GM20431 (cell line): ENCODE measurements around the gene FLT3LG.
"Not testable (repeated sequence)": the region's sequence is repeated elsewhere in the genome, so short reads cannot be mapped to it uniquely, and the experiment has no call there.

Source experiments
- in situ Hi-C: fragments of 300-500 bp; cut with MseI, MboI; formaldehyde crosslinking; loops from one replicate; pipeline ENCODE4 v1.15.0; 2020; ENCODE audit warnings: low sequenced_read_pairs; ENCODE audit not compliant: unreplicated experiment

The FLT3LG gene

GRCh38 chr19:49459388-49459787, 14.6 kb upstream of the FLT3LG start:
- in situ Hi-C loops: no loop called here

- in situ Hi-C loops: not testable (repeated sequence)
Observed at GRCh38 chr19:49461130-49461529, 12.9 kb upstream of the FLT3LG start.

GRCh38 chr19:49461656-49462055, 12.4 kb upstream of the FLT3LG start:
- in situ Hi-C loops: no loop called here

- in situ Hi-C loops: no loop called here
Observed at GRCh38 chr19:49462492-49462891, 11.5 kb upstream of the FLT3LG start.

DNA sequence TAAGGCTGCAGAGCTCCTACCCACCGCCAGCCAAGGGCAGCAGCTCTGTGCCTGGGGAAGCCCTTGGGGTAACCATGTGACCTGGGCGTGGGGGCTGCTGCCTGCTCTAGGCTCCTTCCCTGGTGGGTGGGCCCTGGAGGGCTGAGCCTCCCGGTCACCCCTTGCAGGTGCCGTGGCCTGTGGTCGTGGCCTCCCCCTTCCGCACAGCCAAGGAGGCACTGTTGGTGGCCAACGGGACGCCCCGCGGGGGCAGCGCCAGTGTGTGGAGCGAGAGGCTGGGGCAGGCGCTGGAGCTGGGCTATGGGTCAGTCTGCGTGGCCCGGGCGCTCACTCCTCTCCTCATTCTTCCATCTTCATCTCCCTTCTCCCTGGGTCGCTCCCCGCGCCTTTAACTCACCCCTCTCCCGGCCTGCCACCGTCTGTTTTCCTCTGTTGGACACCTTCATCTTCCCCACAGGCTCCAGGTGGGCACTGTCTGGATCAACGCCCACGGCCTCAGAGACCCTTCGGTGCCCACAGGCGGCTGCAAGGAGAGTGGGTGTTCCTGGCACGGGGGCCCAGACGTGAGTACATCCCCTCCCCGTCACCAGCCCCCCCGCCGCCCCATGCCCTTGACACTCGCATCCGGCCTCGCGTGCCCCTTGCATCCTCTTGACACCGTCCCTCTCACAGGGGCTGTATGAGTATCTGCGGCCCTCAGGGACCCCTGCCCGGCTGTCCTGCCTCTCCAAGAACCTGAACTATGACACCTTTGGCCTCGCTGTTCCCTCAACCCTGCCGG, 9.9 kb upstream of the FLT3LG start:
- in situ Hi-C loops: no loop called here

GRCh38 chr19:49465371-49465770, 8.6 kb upstream of the FLT3LG start:
- in situ Hi-C loops: no loop called here

DNA sequence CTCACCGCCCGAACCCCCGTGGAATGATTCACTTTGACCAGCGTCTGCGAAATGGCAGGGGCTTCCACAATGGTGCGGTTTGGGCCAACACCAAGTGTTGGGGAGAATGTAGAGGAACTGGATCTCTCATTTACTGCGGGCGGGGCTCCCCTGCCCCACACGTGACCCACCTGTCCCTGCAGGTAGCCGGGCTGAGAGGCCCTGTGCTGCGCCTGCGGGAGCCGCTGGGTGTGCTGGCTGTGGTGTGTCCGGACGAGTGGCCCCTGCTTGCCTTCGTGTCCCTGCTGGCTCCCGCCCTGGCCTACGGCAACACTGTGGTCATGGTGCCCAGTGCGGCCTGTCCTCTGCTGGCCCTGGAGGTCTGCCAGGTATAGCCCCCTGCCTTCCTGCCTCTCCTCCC, 5.8 kb upstream of the FLT3LG start:
- in situ Hi-C loops: no loop called here

GRCh38 chr19:49468746-49469447, 5.1 kb upstream of the FLT3LG start:
- in situ Hi-C loops: no loop called here

DNA sequence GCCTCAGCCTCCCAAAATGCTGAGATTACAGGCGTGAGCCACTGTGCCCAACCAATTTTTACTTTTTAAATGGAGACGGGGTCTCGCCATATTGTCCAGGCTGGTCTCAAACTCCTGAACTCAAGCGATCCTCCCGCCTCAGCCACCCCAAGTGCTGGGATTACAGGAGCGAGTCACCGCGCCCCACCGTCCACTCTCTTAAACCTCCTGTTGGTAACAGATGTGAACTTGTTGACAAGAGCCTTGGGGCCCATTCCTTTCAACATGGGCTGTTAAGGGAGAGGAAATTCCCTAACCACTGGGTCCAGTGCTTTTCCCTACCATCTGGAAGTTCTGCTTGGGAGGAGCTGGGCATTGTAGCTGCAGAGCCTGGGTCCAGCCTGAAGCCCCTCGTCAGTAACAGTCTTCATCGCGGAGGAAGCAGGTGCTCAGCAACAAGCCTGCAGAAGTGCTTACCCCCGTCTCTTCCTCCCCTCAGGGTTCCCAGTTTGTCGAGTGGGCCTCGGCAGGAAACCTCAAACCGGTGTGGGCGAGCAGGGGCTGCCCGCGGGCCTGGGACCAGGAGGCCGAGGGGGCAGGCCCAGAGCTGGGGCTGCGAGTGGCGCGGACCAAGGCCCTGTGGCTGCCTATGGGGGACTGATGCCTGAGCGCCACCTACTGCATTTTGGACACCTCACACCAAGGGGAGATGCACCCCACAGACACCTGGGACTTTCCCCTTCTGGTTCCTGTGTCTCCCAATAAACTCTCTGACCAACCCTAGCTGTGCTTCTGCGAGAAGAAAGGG, 4.0 kb upstream of the FLT3LG start:
- in situ Hi-C loops: no loop called here

DNA sequence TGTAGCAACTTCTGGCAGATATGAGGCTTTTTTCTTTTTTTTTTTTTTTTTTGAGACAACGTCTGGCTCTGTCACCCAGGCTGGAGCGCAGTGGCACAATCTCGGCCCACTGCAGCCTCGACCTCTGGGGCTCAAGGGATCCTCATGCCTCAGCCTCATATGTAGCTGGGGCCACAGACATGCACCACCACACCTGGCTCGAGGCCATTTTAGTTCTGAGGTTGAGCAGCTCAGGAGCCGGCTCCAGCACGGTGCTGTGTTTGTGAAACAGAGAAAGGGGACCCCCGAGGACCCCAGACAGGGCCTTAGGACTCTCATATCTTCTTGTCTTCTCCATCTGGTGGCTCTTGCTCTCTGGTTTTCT, 3.4 kb upstream of the FLT3LG start:
- in situ Hi-C loops: no loop called here

GRCh38 chr19:49472936-49473335, 1.1 kb upstream of the FLT3LG start:
- in situ Hi-C loops: no loop called here

DNA sequence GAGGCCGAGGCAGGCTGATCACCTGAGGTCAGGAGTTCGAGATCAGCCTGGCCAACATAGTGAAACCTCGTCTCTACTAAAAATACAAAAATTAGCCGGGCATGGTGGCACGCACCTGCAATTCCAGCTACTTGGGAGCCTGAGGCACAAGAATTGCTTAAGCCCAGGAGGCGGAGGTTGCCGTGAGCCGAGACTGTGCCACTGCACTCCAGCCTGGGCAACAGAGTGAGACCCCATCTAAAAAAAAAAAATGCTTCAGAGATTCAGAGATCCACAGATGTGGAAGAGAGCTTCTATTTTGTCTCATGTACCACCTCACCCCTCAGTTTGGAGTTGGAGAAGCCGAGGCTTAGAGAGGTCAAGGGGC, 531 bp upstream of the FLT3LG start:
- in situ Hi-C loops: not testable (repeated sequence)

DNA sequence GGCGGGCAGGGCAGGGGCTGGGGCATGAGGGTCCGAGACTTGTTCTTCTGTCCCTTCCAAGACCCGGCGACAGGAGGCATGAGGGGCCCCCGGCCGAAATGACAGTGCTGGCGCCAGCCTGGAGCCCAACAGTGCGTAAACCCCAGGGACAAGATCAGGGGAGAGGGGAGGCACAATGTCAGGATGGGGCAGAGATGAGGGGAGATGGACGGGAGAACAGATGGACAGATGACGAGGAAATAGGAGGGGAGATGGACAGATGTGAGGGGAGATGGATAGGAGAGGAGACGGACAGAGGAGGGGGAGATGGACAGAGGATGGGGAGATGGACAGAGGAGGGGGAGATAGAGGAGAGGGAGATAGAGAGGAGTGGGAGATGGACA, 518 bp downstream of the FLT3LG start:
- in situ Hi-C loops: no loop called here

DNA sequence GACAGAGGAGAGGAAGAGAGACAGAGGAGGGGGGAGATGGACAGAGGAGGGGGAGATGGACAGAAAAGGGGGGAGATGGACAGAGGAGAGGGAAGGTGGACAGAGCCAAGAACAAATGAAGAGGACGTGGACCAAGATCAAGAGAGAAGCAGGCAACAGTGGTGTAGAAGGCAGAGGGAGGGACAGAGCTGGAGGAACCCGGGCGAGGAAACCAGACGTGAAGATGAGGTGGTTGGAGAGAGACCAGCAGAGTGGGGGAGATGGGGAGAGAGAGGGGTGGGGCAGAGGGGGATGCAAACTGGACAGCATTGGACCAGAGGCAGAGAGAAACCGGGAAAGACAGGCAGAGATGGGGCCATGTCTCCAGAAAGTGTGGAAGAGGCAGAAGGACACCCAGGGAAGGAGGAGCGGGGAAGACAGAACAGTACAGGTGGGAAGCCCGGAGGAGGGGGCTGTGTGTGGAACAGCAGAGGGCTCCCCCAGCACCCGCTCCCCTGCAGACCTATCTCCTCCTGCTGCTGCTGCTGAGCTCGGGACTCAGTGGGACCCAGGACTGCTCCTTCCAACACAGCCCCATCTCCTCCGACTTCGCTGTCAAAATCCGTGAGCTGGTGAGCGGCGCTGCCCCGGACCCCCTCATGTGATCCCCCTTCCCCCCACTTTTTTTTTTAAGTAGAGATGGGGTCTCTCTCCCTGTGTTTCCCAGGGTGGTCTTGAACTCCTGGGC, 1.3 kb downstream of the FLT3LG start:
- in situ Hi-C loops: no loop called here

GRCh38 chr19:49475995-49476880, 2.2 kb downstream of the FLT3LG start:
- in situ Hi-C loops: no loop called here

GRCh38 chr19:49479975-49480628, 6.1 kb downstream of the FLT3LG start:
- in situ Hi-C loops: no loop called here

DNA sequence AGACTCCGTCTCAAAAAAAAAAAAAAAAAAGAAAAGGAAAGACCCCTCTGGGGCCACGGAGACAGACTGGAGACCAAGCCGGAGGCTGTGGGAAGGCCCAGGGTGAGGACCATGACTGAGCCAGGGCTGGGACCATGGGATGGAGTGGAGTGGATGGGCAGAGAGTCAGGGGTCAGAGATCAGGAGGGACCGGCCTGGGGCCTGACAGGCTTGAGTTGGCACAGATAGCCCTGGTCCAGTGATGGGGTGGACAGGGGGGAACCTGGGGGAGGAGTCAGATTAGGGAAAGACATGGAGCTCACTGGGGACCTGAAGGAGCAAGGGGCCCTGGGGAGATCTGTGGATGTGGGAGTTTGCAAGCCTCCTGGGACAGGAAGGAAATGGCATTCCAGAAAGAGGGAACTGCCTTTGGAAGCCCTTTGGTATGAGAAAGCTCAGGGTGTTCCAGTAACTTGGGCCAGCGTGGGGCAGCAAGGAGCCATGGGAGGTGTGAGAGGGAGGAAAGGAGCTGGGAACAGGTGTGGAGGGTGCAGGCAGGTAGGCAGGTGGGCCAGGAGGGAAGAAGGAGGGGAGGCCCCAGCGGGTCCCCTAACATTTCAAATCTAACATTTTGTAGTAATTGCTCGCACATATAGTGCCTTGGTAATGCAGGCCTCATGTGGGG, 7.1 kb downstream of the FLT3LG start:
- in situ Hi-C loops: no loop called here

GRCh38 chr19:49486232-49486631, 12.2 kb downstream of the FLT3LG start:
- in situ Hi-C loops: no loop called here
